ENCODE data around the gene SYT14. TPM values are rescaled to one million over a fixed set of nuclear protein-coding genes. Genes with fewer than 3 reads are reported as not detected.

SYT14 gene
- total and polyA plus RNA-seq, 7 donors: under 0.01 to 0.71 (median 0.22) TPM; not detected in 1

DNA sequence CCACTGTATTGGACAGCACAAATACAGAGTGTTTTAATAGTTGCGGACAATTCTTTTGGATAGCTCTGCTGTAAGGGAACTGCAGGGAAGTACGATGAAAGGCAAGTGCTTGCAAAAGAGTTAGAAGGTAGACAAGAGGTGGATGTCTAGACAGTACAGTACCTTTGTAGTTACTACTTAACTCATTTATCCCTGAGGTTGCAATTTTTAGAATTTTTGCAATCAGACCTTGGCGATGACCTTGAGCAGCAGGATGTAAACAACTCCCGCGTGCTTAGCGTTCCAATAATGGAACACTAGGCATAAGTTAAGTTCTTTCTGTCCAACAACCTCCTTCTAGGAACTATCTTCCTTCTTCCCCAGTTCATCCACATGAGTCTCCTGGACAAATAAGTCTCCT lies 1.9 kb upstream of the SYT14 start:
- Histone ChIP-seq H3K9me3 (peaks cover 0 to 3% (median 0%) of the 10 kb centered on the region in 4 donors), H3K27me3 (peaks cover 0 to 53% (median 22%) of the 10 kb centered on the region in 3 donors), H3K27ac (no peak overlapping the region), H3K4me1 (peaks cover 0 to 12% (median 10%) of the 10 kb centered on the region in 4 donors), H3K36me3 (no peaks in the 10 kb centered on the region), H3K4me3 (no peak overlapping the region)
- no peak for TF ChIP-seq POLR2AphosphoS5 (IDR thresholded peaks at IDR 0.05)
- no peak for DNase-seq
- intact Hi-C loops (cut with DNase I): no loop called here
- 91 to 94% methylated on average over 6 of the region's 6 CpGs for WGBS, 2 donors

- WGBS, 2 donors: 63 to 75% methylated on average over 2 of the region's 2 CpGs
- TF ChIP-seq POLR2A (IDR thresholded peaks at IDR 0.05) (no peak), EP300 (IDR thresholded peaks at IDR 0.05) (no peak), POLR2AphosphoS5 (IDR thresholded peaks at IDR 0.05) (no peak)
- TF ChIP-seq, protein P1, sequence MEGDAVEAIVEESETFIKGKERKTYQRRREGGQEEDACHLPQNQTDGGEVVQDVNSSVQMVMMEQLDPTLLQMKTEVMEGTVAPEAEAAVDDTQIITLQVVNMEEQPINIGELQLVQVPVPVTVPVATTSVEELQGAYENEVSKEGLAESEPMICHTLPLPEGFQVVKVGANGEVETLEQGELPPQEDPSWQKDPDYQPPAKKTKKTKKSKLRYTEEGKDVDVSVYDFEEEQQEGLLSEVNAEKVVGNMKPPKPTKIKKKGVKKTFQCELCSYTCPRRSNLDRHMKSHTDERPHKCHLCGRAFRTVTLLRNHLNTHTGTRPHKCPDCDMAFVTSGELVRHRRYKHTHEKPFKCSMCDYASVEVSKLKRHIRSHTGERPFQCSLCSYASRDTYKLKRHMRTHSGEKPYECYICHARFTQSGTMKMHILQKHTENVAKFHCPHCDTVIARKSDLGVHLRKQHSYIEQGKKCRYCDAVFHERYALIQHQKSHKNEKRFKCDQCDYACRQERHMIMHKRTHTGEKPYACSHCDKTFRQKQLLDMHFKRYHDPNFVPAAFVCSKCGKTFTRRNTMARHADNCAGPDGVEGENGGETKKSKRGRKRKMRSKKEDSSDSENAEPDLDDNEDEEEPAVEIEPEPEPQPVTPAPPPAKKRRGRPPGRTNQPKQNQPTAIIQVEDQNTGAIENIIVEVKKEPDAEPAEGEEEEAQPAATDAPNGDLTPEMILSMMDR (IDR thresholded peaks at IDR 0.05): no peak
- Histone ChIP-seq H3K27me3 (peaks cover 0 to 16% (median 0%) of the 10 kb centered on the region in 3 donors), H3K27ac (no peak overlapping the region), H3K4me1 (no peaks in the 10 kb centered on the region), H3K9me3 (no peaks in the 10 kb centered on the region), H3K36me3 (no peaks in the 10 kb centered on the region), H3K4me3 (no peak overlapping the region)
- DNase-seq: no peak
- intact Hi-C loops (cut with DNase I): no loop called here
Observed at GRCh38 chr1:209945377-209945776, 7.4 kb downstream of the SYT14 start.

DNA sequence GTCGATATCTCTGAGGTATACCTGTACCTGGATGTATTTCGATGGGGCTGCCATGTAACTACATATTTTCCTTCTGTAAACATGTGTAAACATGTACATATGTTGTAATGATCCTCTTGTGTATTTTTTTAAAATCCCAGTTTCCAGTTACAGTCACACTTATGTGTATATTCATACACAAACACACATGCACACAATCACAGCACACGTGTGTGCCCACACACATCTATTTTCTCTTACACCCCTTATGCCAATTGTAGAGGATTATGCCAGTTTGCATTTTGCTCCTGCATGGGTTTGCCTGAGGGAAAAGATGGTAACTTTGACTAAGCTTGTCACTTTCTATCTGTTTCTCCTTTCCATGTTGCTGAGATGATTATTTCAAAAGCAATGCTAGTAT lies 10.1 kb downstream of the SYT14 start:
- intact Hi-C loops (cut with DNase I): no loop called here
- DNase-seq: no peak
- Histone ChIP-seq H3K9me3 (no peaks in the 10 kb centered on the region), H3K4me3 (no peak overlapping the region), H3K4me1 (no peaks in the 10 kb centered on the region), H3K27me3 (no peaks in the 10 kb centered on the region), H3K27ac (no peak overlapping the region), H3K36me3 (no peaks in the 10 kb centered on the region)
- 73 to 88% methylated on average over 3 of the region's 3 CpGs for WGBS, 2 donors
- TF ChIP-seq POLR2A (IDR thresholded peaks at IDR 0.05) (no peak), EP300 (IDR thresholded peaks at IDR 0.05) (no peak), POLR2AphosphoS5 (IDR thresholded peaks at IDR 0.05) (no peak)
- TF ChIP-seq, protein P1 (IDR thresholded peaks at IDR 0.05): no peak

DNA sequence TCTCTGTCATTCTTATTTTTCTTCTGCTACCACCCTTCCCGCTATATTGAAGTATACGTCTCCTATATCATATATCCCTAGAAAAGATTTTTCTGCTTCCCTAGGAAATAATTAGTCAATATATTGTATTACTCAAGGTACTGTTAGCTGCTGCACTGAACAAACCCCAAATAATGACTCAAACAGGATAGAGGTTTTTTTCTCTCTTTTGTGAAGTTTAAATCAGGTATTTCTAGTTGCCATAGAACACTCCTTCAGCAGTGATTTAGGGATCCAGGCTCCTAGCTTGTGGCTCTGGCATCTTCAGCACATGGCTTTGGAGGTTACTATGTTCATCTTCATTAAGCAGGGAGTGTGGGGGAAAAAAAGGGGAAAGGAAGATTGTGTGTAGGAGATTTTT lies 18.1 kb downstream of the SYT14 start:
- no peaks in the 10 kb centered on the region for H3K9me3 ChIP-seq
- intact Hi-C loops (cut with DNase I): no loop called here
- no peak for DNase-seq
- H3K27me3 ChIP-seq: no peaks in the 10 kb centered on the region
- TF ChIP-seq EP300 (IDR thresholded peaks at IDR 0.05) (no peak), POLR2AphosphoS5 (IDR thresholded peaks at IDR 0.05) (no peak), POLR2A (IDR thresholded peaks at IDR 0.05) (no peak)
- TF ChIP-seq, protein P1 (IDR thresholded peaks at IDR 0.05): no peak
- H3K4me3 ChIP-seq: no peak overlapping the region
- no peak overlapping the region for H3K27ac ChIP-seq
- H3K4me1 ChIP-seq: peaks cover 0 to 5% (median 0%) of the 10 kb centered on the region in 4 donors
- WGBS, 2 donors: 92 to 99% methylated on average over 2 of the region's 2 CpGs
- no peaks in the 10 kb centered on the region for H3K36me3 ChIP-seq

DNA sequence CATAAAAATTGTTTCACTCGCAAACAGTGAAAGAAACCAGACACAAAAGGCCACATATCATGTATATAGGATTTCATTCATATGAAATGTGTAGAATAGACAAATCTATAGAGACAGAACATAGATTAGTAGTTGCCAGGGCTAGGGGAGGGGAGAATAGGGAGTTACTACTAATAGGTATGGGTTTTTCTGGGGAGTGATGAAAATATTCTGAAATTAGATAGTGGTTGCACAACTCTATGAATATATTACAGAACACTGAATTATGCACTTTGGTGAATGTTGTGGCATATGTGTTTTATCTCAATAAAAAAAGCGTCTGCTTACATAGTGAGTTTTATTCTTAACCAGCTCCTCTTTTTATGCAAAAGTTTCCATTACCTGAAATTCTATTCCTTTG lies 21.6 kb downstream of the SYT14 start:
- WGBS, 2 donors: 74 to 85% methylated on average over 2 of the region's 2 CpGs
- TF ChIP-seq EP300 (IDR thresholded peaks at IDR 0.05): no peak
- TF ChIP-seq, protein P1 (IDR thresholded peaks at IDR 0.05): no peak
- no peak for TF ChIP-seq POLR2A (IDR thresholded peaks at IDR 0.05)
- no peak for TF ChIP-seq POLR2AphosphoS5 (IDR thresholded peaks at IDR 0.05)

More for the DNA sequence above, 21.6 kb downstream of the SYT14 start:
- no peaks in the 10 kb centered on the region for H3K36me3 ChIP-seq
- no peak overlapping the region for H3K27ac ChIP-seq
- intact Hi-C loops (cut with DNase I): no loop called here
- H3K4me3 ChIP-seq: no peak overlapping the region
- H3K27me3 ChIP-seq: no peaks in the 10 kb centered on the region
- DNase-seq: no peak
- H3K9me3 ChIP-seq: no peaks in the 10 kb centered on the region
- H3K4me1 ChIP-seq: peaks cover 0 to 19% (median 2%) of the 10 kb centered on the region in 4 donors
